HL-60 (cell line): ENCODE results near the gene FBXO33.

Source experiments
- CTCF ChIP-seq: IDR thresholded peaks from one replicate; pipeline ENCODE4 v1.5.1; 2011; ENCODE audit warnings: low read length, control low read depth, inconsistent platforms; ENCODE audit not compliant: insufficient read depth
- GABPA ChIP-seq: IDR thresholded peaks from 2 replicates; pipeline ENCODE4 v1.6.1; 2012; ENCODE audit warnings: low read depth
- POLR2AphosphoS5 ChIP-seq: IDR thresholded peaks from 2 replicates; pipeline ENCODE4 v1.6.1; 2012; ENCODE audit warnings: low read depth
- REST ChIP-seq: IDR thresholded peaks from 2 replicates; pipeline ENCODE4 v1.6.1; 2012; ENCODE audit warnings: low read depth; ENCODE audit not compliant: insufficient replicate concordance
- SPI1 ChIP-seq: IDR thresholded peaks from 2 replicates; pipeline ENCODE4 v1.6.1; 2012; ENCODE audit warnings: low read depth, mild to moderate bottlenecking, borderline replicate concordance

- no peak for TF ChIP-seq CTCF
- TF ChIP-seq POLR2AphosphoS5, result no peak
- TF ChIP-seq REST, result no peak
- TF ChIP-seq GABPA, result no peak
- no peak for TF ChIP-seq SPI1
These were observed 71.9 kb downstream of the FBXO33 start for GRCh38 chr14:39360316-39360715.
